Uterus (tissue), 2 donors: ENCODE results near the gene CDKAL1.
"Not testable (repeated sequence)": the region's sequence is repeated elsewhere in the genome, so short reads cannot be mapped to it uniquely, and the experiment has no call there.

Experiments
- CTCF ChIP-seq, 4 experiments: fragments of 200-600 bp in 2 of 4; fragments of 450-650 bp in 2 of 4; sonication (generic) in 2 of 4; IDR thresholded peaks; one replicate each; pipeline ENCODE4 v1.5.1; 2016 to 2019; ENCODE audit warnings: antibody characterized with exemption in 4 of 4, mild to moderate bottlenecking in 2 of 4, moderate library complexity in 1 of 4
- POLR2A ChIP-seq, 2 donors: fragments of 450-650 bp; IDR thresholded peaks; one replicate each; pipeline ENCODE4 v1.6.1; 2016; ENCODE audit warnings: antibody characterized with exemption in 2 of 2, mild to moderate bottlenecking in 1 of 2, moderate library complexity in 1 of 2

DNA sequence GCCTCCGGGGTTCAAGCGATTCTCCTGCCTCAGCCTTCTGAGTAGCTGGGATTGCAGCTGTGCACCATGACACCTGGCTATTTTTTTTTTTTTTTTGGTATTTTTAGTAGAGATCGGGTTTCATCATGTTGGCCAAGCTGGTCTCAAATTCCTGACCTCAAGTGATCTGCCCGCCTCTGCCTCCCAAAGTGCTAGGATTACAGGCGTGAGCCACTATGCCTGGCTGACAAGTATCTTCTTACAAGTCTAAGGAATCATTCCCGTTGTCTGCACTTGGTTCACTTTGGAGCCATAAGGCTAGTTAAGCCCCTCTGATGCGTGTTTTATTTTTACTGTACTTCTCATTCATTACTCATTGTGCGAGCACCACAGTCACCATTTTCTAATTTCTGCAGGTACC lies 198.1 kb downstream of the CDKAL1 start:
- TF ChIP-seq POLR2A, CTCF (IDR thresholded peaks at IDR 0.05): not testable (repeated sequence)
